ENCODE data around the gene PACS1.
"Not testable (repeated sequence)": the region's sequence is repeated elsewhere in the genome, so short reads cannot be mapped to it uniquely, and the experiment has no call there.

Gene PACS1

GRCh38 chr11:66111158-66111557 lies 41.1 kb downstream of the PACS1 start:
- DNase-seq (ENCODE audit: low spot score): no peak

- DNase-seq (ENCODE audit: low spot score): no peak
Measured at GRCh38 chr11:66112041-66112491, 42.0 kb downstream of the PACS1 start.

- DNase-seq (ENCODE audit: low spot score): peak; percentile 75
Measured at GRCh38 chr11:66112601-66113499, 42.8 kb downstream of the PACS1 start.

GRCh38 chr11:66114957-66115356 lies 44.9 kb downstream of the PACS1 start:
- DNase-seq (ENCODE audit: low spot score): not testable (repeated sequence)

GRCh38 chr11:66115638-66116301 lies 45.7 kb downstream of the PACS1 start:
- no peak for DNase-seq (ENCODE audit: low spot score)

- no peak for DNase-seq (ENCODE audit: low spot score)
Measured at GRCh38 chr11:66116576-66117361, 46.7 kb downstream of the PACS1 start.

- DNase-seq (ENCODE audit: low spot score): no peak
Measured at GRCh38 chr11:66118847-66119246, 48.8 kb downstream of the PACS1 start.

- no peak for DNase-seq (ENCODE audit: low spot score)
Measured at GRCh38 chr11:66119348-66120133, 49.5 kb downstream of the PACS1 start.

- DNase-seq (ENCODE audit: low spot score): no peak
Measured at GRCh38 chr11:66121466-66121865, 51.4 kb downstream of the PACS1 start.

GRCh38 chr11:66123902-66124301 lies 53.8 kb downstream of the PACS1 start:
- no peak for DNase-seq (ENCODE audit: low spot score)

GRCh38 chr11:66124564-66124963 lies 54.5 kb downstream of the PACS1 start:
- DNase-seq (ENCODE audit: low spot score): no peak

- DNase-seq (ENCODE audit: low spot score): no peak
Measured at GRCh38 chr11:66126064-66126463, 56.0 kb downstream of the PACS1 start.

GRCh38 chr11:66126808-66127555 lies 56.9 kb downstream of the PACS1 start:
- DNase-seq (ENCODE audit: low spot score): no peak

- DNase-seq (ENCODE audit: low spot score): no peak
Measured at GRCh38 chr11:66130978-66131377, 60.9 kb downstream of the PACS1 start.

GRCh38 chr11:66131937-66132632 lies 62.0 kb downstream of the PACS1 start:
- DNase-seq (ENCODE audit: low spot score): no peak

- no peak for DNase-seq (ENCODE audit: low spot score)
Measured at GRCh38 chr11:66133216-66133775, 63.2 kb downstream of the PACS1 start.

GRCh38 chr11:66136752-66137123 lies 66.7 kb downstream of the PACS1 start:
- DNase-seq (ENCODE audit: low spot score): no peak

- no peak for DNase-seq (ENCODE audit: low spot score)
Measured at GRCh38 chr11:66139817-66140404, 69.8 kb downstream of the PACS1 start.

Data from LoVo (cell line).